ENCODE results near the gene DUSP14. TPM values are rescaled to one million over a fixed set of nuclear protein-coding genes. Genes with fewer than 3 reads are reported as not detected.
"Not testable (repeated sequence)": the region's sequence is repeated elsewhere in the genome, so short reads cannot be mapped to it uniquely, and the experiment has no call there.

DUSP14 gene
- total RNA-seq, 1 donor from 2014 or later: 19.9 TPM

- no peak for TF ChIP-seq POLR2A (IDR thresholded peaks at IDR 0.05)
- TF ChIP-seq POLR2AphosphoS5 (IDR thresholded peaks at IDR 0.05; ENCODE audit: insufficient read depth in 1 of 2, low read depth in 1 of 2): peak in 1 of 2 donors; percentile 79
Observed at GRCh38 chr17:37450112-37450511, 39.6 kb upstream of the DUSP14 start.

DNA sequence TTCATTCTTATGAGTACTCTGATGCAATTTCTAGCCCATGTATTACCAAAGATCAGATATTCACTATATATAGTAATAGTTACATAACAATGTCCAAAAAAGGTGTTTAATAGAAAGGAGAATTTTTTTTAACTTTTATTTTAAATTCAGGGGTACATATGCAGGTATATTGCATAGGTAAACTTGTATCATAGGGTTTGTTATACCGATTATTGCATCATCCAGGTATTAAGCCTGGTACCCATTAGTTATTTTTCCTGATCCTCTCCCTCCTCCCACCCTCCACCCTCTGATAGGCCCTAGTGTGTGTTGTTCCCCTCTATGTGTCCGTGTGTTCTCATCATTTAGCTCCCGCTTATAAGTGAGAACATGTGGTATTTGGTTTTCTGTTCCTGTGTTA is 31.9 kb upstream of the DUSP14 start:
- H3K27ac ChIP-seq; H3K9me3 ChIP-seq; H3K36me3 ChIP-seq; intact Hi-C loops (cut with DNase I); H3K27me3 ChIP-seq; H3K4me1 ChIP-seq; DNase-seq (ENCODE audit: extremely low spot score in 2 of 2); H3K4me3 ChIP-seq: not testable (repeated sequence)

More at GRCh38 chr17:37450112-37450511, 39.6 kb upstream of the DUSP14 start:
- no peaks in the 10 kb centered on the region for H3K27me3 ChIP-seq
- no peak overlapping the region for H3K27ac ChIP-seq
- H3K9me3 ChIP-seq: no peaks in the 10 kb centered on the region
- DNase-seq (ENCODE audit: extremely low spot score in 2 of 2): no peak
- H3K4me3 ChIP-seq: no peak overlapping the region
- H3K4me1 ChIP-seq: no peaks in the 10 kb centered on the region
- H3K36me3 ChIP-seq: no peaks in the 10 kb centered on the region
- intact Hi-C loops (cut with DNase I): no loop called here

- Histone ChIP-seq H3K36me3 (peaks cover 0 to 7% of the 10 kb centered on the region in 2 donors), H3K9me3 (no peaks in the 10 kb centered on the region), H3K4me1 (no peaks in the 10 kb centered on the region), H3K4me3 (no peak overlapping the region), H3K27me3 (no peaks in the 10 kb centered on the region), H3K27ac (no peak overlapping the region)
- DNase-seq (ENCODE audit: extremely low spot score in 2 of 2): no peak
- intact Hi-C loops (cut with DNase I): no loop called here
- TF ChIP-seq CTCF (IDR thresholded peaks at IDR 0.05) (no peak), POLR2AphosphoS5 (IDR thresholded peaks at IDR 0.05; ENCODE audit: insufficient read depth in 1 of 2, low read depth in 1 of 2) (no peak), POLR2A (IDR thresholded peaks at IDR 0.05) (no peak)
Observed at GRCh38 chr17:37458805-37459204, 30.9 kb upstream of the DUSP14 start.

DNA sequence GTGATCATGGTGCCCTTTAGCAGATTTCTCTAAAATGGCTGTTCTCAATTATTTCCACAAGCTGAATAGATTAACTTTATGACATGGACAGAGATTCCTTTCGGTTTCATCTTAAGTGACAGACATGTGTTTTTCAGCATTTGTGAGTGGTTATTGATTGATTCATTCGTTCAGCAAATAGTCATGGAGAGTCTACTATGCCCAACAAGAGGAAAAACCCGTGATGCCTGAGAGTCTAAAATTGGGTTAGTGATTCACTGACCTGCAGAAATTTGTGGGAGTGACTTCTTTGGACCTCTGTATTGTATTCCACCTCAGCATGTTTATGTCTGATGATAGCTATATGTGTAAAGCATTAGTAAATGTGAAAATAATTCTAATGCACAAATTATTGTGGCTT is 28.0 kb upstream of the DUSP14 start:
- intact Hi-C loops (cut with DNase I): no loop called here
- Histone ChIP-seq H3K4me3 (no peak overlapping the region), H3K36me3 (peaks cover 0 to 15% of the 10 kb centered on the region in 2 donors), H3K27me3 (no peaks in the 10 kb centered on the region), H3K27ac (no peak overlapping the region), H3K9me3 (no peaks in the 10 kb centered on the region), H3K4me1 (no peaks in the 10 kb centered on the region)
- no peak for DNase-seq (ENCODE audit: extremely low spot score in 2 of 2)
- TF ChIP-seq POLR2A (IDR thresholded peaks at IDR 0.05) (no peak), POLR2AphosphoS5 (IDR thresholded peaks at IDR 0.05; ENCODE audit: insufficient read depth in 1 of 2, low read depth in 1 of 2) (no peak), CTCF (IDR thresholded peaks at IDR 0.05) (no peak)

DNA sequence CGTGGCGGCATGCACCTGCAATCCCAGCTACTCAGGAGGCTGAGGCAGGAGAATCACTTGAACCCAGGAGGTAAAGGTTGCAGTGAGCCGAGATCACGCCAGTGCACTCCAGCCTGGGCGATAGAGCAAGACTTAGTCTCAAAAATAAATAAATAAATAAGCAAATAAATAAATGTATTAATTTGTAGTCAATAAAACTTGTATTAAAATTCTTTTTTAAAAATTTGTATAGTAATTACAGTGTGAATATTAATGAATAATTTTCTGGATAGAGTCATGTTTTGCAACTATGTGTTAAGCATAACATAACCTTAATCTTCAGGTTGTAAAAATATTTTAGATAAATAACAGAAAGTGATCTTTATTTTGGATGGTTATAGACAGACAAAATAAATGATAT is 27.2 kb upstream of the DUSP14 start:
- Histone ChIP-seq H3K4me1 (no peaks in the 10 kb centered on the region), H3K9me3 (no peaks in the 10 kb centered on the region), H3K36me3 (peaks cover 0 to 22% of the 10 kb centered on the region in 2 donors), H3K27ac (no peak overlapping the region), H3K27me3 (no peaks in the 10 kb centered on the region), H3K4me3 (no peak overlapping the region)
- intact Hi-C loops (cut with DNase I): no loop called here
- DNase-seq (ENCODE audit: extremely low spot score in 2 of 2): no peak
- TF ChIP-seq POLR2A (IDR thresholded peaks at IDR 0.05) (no peak), POLR2AphosphoS5 (IDR thresholded peaks at IDR 0.05; ENCODE audit: insufficient read depth in 1 of 2, low read depth in 1 of 2) (no peak), CTCF (IDR thresholded peaks at IDR 0.05) (no peak)

GRCh38 chr17:37463039-37463438 is 26.7 kb upstream of the DUSP14 start:
- no peak for TF ChIP-seq POLR2A (IDR thresholded peaks at IDR 0.05)
- no peak for TF ChIP-seq POLR2AphosphoS5 (IDR thresholded peaks at IDR 0.05; ENCODE audit: insufficient read depth in 1 of 2, low read depth in 1 of 2)
- TF ChIP-seq CTCF (IDR thresholded peaks at IDR 0.05): no peak
- no peak overlapping the region for H3K4me3 ChIP-seq
- peaks cover 0 to 26% of the 10 kb centered on the region in 2 donors for H3K36me3 ChIP-seq
- H3K4me1 ChIP-seq: no peaks in the 10 kb centered on the region
- H3K9me3 ChIP-seq: no peaks in the 10 kb centered on the region
- intact Hi-C loops (cut with DNase I): no loop called here
- H3K27me3 ChIP-seq: no peaks in the 10 kb centered on the region
- no peak for DNase-seq (ENCODE audit: extremely low spot score in 2 of 2)
- no peak overlapping the region for H3K27ac ChIP-seq

All from vagina (tissue), 2 donors.